Colonic mucosa (tissue), 4 donors: ENCODE data around the gene KATNIP. TPM values are rescaled to one million over a fixed set of nuclear protein-coding genes. Genes with fewer than 3 reads are reported as not detected.

Experiments used
- DNase-seq: peaks from one replicate; pipeline ENCODE4 v3.0.0-alpha.2; 2020
- H3K27ac ChIP-seq: fragments of 200-600 bp; one replicate; pipeline ENCODE4 v1.8.0; 2021
- H3K27me3 ChIP-seq: fragments of 200-600 bp; one replicate; pipeline ENCODE4 v1.8.0; 2021
- H3K36me3 ChIP-seq: fragments of 200-600 bp; one replicate; pipeline ENCODE4 v1.8.0; 2021
- H3K4me1 ChIP-seq: fragments of 200-600 bp; one replicate; pipeline ENCODE4 v1.8.0; 2021; ENCODE audit warnings: mild to moderate bottlenecking
- H3K4me3 ChIP-seq: fragments of 200-600 bp; one replicate; pipeline ENCODE4 v1.8.0; 2021
- H3K9ac ChIP-seq, 2 donors: one replicate each; pipeline ENCODE4 v1.7.0; 2013; ENCODE audit warnings: control low read depth in 2 of 2, low read depth in 2 of 2, low read length in 2 of 2
- H3K9me3 ChIP-seq: fragments of 200-600 bp; one replicate; pipeline ENCODE4 v1.8.0; 2021
- CTCF ChIP-seq: fragments of 200-600 bp; IDR thresholded peaks from one replicate; pipeline ENCODE4 v1.8.0; 2022; ENCODE audit warnings: antibody characterized with exemption, mild to moderate bottlenecking
- intact Hi-C: fragments of 100-400 bp; cut with DNase I; formaldehyde crosslinking; loops from one replicate; pipeline ENCODE4 v1.14.1; 2022
- total RNA-seq, 2 donors: library from RNA; stranded (reverse); fragmentation: NEBNext Ultra II Directional in 1 of 2; extraction: Animal tissue kit (Norgen Biotek cat#: 25700) in 1 of 2; gene quantifications; one replicate each; pipeline ENCODE4 v1.2.1, GENCODE V29; 2021
- donor health status: healthy.
- donor health status: DM: no; HTN: no; CAD: no.
- donor health status: DM: no; HTN: no; CAD: no.

Gene KATNIP
- total RNA-seq, 2 donors from 2014 or later: 23.6 to 34.1 TPM

- no peak overlapping the region for H3K9ac ChIP-seq
- no peak for TF ChIP-seq CTCF
- H3K36me3 ChIP-seq: no peaks in the 10 kb centered on the region
- H3K9me3 ChIP-seq: no peaks in the 10 kb centered on the region
- DNase-seq: no peak
- H3K27ac ChIP-seq: no peak overlapping the region
- H3K4me1 ChIP-seq: no peaks in the 10 kb centered on the region
- intact Hi-C loops: no loop called here
- no peak overlapping the region for H3K4me3 ChIP-seq
- no peaks in the 10 kb centered on the region for H3K27me3 ChIP-seq
These were observed 32.3 kb upstream of the KATNIP start for GRCh38 chr16:27517664-27518063.

- H3K4me1 ChIP-seq: no peaks in the 10 kb centered on the region
- DNase-seq: no peak
- TF ChIP-seq CTCF: no peak
- H3K27ac ChIP-seq: no peak overlapping the region
- H3K4me3 ChIP-seq: no peak overlapping the region
- no peaks in the 10 kb centered on the region for H3K27me3 ChIP-seq
- no peaks in the 10 kb centered on the region for H3K9me3 ChIP-seq
- intact Hi-C loops: no loop called here
- no peak overlapping the region for H3K9ac ChIP-seq
- H3K36me3 ChIP-seq: no peaks in the 10 kb centered on the region
These were observed 31.7 kb upstream of the KATNIP start for GRCh38 chr16:27518226-27518625.

- Histone ChIP-seq H3K27me3 (no peaks in the 10 kb centered on the region), H3K4me3 (no peak overlapping the region), H3K9ac (no peak overlapping the region), H3K9me3 (no peaks in the 10 kb centered on the region), H3K27ac (no peak overlapping the region), H3K36me3 (no peaks in the 10 kb centered on the region), H3K4me1 (no peaks in the 10 kb centered on the region)
- intact Hi-C loops: no loop called here
- no peak for TF ChIP-seq CTCF
- DNase-seq: no peak
These were observed 28.8 kb upstream of the KATNIP start for GRCh38 chr16:27520982-27521673.

- no peak overlapping the region for H3K27ac ChIP-seq
- H3K9me3 ChIP-seq: no peaks in the 10 kb centered on the region
- H3K9ac ChIP-seq: no peak overlapping the region
- DNase-seq: no peak
- H3K36me3 ChIP-seq: no peaks in the 10 kb centered on the region
- no peak for TF ChIP-seq CTCF
- no peaks in the 10 kb centered on the region for H3K4me1 ChIP-seq
- intact Hi-C loops: no loop called here
- H3K27me3 ChIP-seq: no peaks in the 10 kb centered on the region
- H3K4me3 ChIP-seq: no peak overlapping the region
These were observed 27.7 kb upstream of the KATNIP start for GRCh38 chr16:27522173-27522707.

GRCh38 chr16:27526180-27526579 lies 23.8 kb upstream of the KATNIP start:
- TF ChIP-seq CTCF: no peak
- intact Hi-C loops: no loop called here
- no peak overlapping the region for H3K9ac ChIP-seq
- no peak overlapping the region for H3K27ac ChIP-seq
- no peaks in the 10 kb centered on the region for H3K9me3 ChIP-seq
- peaks cover 11% of the 10 kb centered on the region for H3K36me3 ChIP-seq
- H3K27me3 ChIP-seq: no peaks in the 10 kb centered on the region
- H3K4me3 ChIP-seq: no peak overlapping the region
- no peak for DNase-seq
- no peaks in the 10 kb centered on the region for H3K4me1 ChIP-seq
